Measurements from ENCODE around the gene TMC5.
A peak's percentile ranks its signal among the peaks of the same experiment; 100 is the strongest.

TMC5 gene

GRCh38 chr16:19463468-19464315 is 46.0 kb downstream of the TMC5 start:
- no peak for DNase-seq

DNA sequence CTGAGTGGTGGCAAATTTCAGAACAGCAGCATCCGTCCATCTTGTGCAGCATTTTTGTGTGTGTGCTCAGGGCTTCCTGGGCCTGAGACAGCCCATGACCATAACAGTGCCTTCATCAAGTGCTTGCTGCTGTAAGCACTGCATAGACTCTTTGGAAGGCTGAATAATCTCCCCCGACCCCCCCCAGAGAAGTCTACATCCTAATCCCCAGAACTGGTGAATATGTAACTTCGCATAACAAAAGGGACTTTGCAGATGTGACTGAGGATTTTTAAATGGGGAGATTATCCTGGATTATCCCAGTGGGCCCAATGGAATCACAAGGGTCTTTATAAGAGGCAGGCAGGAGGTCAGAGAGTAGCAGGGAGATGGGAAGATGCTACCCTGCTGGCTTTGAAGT is 50.6 kb downstream of the TMC5 start:
- DNase-seq, result no peak

DNA sequence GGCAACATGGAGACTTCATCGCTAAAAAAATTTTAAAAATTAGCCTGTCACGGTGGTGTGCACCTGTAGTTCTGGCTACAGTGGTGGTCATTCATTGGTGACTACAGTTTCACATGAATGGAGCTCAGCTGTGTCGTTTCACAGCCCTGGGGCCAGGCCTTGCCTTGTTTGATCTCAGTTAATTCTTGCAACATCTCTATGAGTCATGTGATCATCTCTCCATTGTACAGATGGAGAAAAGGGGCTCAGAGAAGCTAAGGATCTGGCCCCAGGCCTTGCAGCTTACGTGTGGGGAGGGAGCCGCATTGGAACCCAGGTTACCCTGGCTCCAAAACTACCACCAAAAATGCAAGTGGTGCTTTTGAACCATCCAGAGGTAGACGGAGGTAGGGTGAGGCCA is 54.8 kb downstream of the TMC5 start:
- no peak for DNase-seq

- DNase-seq, result no peak
Observed at GRCh38 chr16:19474617-19475016, 56.9 kb downstream of the TMC5 start.

DNA sequence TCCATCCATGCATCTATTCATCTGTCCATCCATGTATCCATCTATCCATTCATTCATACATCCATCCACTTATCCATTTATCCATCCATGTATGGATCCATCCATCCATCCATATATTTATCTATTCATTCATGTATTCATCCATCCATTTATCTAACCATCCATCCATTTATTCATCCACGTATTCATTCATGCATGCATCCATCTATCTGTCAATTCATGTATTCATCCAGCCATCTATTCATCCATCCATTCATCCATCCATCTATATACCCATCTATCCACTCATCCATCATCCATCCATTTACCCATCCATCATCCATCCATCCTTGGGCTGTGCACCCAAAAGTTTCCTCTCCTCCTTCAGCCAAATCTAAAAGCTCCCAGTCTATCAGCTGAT is 60.8 kb downstream of the TMC5 start:
- DNase-seq, result no peak

- DNase-seq, result no peak
Observed at GRCh38 chr16:19479302-19479721, 61.6 kb downstream of the TMC5 start.

GRCh38 chr16:19481296-19481695 is 63.6 kb downstream of the TMC5 start:
- DNase-seq, result no peak

GRCh38 chr16:19481769-19482168 is 64.1 kb downstream of the TMC5 start:
- DNase-seq, result no peak

GRCh38 chr16:19482291-19482690 is 64.6 kb downstream of the TMC5 start:
- no peak for DNase-seq

DNA sequence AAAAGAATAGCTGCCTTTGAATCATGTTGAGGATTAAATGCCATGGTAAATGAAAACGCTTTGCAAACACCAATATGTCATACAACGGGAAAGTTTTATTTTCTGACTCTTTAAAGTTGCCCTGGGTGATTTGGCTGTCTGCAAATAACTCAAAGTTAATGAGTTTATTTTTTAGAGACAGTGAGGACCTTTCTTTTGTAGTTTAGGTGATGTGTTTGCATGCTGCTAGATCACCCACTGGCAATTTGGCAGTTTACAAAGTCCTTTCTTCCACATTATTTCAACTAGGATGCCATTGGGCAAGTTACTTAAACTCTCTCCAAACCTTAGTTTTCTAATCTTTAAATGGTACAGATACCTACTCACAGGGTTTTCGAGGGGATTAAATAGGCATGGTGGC is 66.4 kb downstream of the TMC5 start:
- DNase-seq, result no peak

- no peak for DNase-seq
Observed at GRCh38 chr16:19485611-19486010, 67.9 kb downstream of the TMC5 start.

DNA sequence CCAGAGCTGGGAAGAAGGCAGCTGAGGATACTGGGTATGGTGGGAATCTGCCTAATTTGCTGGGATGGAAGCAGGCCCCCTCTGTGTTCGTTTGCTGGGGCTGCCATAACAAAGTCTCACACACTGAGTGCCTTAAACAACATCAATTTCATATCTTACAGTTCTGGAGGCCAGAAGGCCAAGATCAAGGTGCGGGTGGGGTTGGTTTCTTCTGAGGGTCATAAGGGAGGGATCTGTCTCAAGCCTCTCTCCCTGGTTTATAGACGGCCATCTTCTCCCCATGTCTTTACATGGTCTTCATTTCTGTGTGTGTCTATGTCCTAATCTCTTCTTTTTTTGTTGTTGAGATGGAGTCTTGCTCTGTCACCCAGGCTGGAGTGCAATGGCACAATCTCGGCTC is 68.4 kb downstream of the TMC5 start:
- no peak for DNase-seq

- no peak for DNase-seq
Observed at GRCh38 chr16:19486750-19487325, 69.2 kb downstream of the TMC5 start.

- DNase-seq, result no peak
Observed at GRCh38 chr16:19488213-19488640, 70.5 kb downstream of the TMC5 start.

GRCh38 chr16:19490619-19491018 is 72.9 kb downstream of the TMC5 start:
- DNase-seq, result no peak

- no peak for DNase-seq
Observed at GRCh38 chr16:19497176-19497575, 79.5 kb downstream of the TMC5 start.

DNA sequence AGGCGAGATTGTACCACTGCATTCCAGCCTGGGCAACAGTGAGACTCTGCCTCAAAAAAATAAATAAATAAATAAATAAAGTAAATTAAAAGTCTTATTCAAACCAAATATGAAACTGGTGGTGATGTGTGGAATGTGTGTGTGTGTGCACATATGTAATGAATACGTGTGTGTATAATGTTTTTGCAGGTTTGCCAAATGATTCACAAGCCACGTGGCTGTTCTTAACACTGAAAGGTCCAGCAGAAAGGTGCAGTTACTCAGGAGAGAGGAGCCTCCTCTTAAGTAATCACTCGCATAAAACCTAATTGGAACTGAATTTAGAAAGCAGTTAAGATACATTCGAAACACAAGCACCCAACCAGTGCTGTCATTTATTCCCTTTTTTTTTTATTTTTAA is 81.3 kb downstream of the TMC5 start:
- no peak for DNase-seq

DNA sequence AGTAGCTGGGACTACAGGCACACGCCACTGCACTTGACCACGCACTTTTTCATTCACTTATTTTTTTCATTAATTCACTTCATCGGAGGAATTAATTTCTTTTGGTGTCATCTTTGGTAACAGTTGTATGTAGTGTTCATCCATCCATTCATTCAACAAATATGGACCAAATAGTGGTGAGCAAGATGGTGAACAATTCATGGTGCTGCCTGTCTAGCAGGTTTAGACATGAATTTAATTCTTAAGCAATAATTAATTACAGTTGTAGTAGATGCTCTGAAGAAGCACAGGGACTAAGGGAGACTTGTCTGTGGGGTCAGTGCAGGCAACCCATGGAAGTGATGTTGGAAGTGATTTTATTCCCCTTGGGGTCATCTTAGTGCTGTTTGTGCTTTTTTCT is 81.8 kb downstream of the TMC5 start:
- DNase-seq, result no peak

DNA sequence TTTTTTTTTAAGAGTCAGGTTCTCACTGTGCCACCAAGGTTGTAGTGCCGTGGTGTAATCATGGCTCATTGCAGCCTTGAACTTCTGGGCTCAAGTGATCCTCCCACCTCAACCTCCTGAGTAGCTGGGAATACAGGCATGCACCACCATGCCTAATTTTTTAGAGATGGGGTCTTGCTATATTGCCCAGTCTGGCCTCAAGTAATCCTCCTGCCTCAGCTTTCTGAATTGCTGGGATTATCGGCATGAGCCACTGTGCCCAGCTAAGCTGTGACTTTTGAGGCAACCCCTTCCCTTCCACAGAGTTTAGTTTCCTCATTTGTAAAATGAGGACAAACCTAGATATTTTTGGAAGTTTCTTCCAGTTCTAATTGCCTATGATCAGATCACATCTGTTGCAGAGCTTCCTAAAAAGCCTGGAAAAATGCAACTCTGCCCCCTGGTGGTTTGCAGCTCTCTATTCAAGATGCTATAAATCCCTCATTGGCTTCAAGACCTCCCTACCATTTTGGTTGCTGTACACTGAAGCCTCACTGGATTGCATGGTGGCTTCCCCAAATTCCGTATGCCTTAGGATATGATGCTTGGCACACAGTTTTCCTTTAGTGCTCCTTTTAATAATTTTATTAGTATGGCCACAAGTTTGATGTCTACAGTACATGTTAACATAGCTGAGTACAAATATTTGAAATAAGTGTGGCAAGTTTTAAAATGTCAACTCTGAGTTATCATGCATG is 84.9 kb downstream of the TMC5 start:
- peak; percentile 60 to 64 for DNase-seq

DNA sequence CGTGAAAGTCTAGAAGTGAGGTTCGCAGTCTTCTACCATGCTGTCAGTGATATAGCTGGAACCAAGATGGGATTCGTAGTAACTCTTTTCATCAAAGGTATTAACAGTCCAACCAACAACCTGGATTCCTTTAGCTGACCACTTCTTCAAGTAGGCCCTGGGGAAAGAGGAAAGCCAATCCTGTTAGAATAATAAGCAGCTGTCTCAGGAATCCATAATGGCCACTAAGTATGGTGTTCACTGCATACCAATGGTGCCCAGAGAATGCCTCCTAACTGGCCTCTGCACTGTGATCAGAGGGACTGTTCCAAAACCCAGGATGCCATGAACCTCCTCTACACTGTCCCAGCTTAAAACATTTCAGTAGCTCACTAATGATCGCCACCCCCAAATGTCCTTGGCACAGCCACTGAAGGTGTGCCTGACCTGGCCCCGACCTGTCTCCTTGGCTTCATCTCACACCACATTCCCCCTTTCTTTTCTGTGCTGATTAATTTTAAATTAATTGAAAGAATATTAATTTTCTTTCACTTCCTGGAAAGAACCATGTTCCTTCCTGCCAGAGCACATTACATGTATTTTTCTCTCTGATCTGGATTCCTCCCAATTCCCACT is 85.9 kb downstream of the TMC5 start:
- DNase-seq, result no peak

- no peak for DNase-seq
Observed at GRCh38 chr16:19505600-19506303, 88.1 kb downstream of the TMC5 start.

- DNase-seq, result no peak
Observed at GRCh38 chr16:19506965-19507364, 89.3 kb downstream of the TMC5 start.

DNA sequence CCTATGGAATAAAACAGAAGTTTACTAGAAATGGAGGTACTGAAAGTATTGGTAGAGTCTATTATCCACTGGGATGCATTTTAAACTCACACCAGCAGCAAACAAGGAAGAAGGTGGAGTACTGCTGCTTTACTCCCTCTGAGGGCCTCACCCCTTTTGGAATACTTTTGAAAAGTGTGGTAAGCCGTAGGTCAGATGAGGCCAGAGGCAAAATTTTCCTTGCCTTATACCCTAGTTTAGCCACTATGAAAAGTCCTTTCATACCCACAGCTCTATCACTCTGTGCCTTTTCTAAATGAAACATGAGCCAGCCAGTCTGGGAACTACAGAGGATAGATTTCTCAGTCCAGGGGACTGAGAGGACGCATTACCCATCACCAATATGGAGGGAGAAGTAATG is 90.2 kb downstream of the TMC5 start:
- DNase-seq, result no peak

All from CD4-positive, alpha-beta T cell treated with Interleukin-4 for 1 hour (primary cell).